K562 (cell line): ENCODE results near the gene NR3C2. TPM values are rescaled to one million over a fixed set of nuclear protein-coding genes. Genes with fewer than 3 reads are reported as not detected.

ENCODE experiments used
- ATAC-seq: fragments of 200-7000 bp; cut with Tn5 transposase; 3 replicates; pipeline ENCODE4 v1.9.1; 2020; ENCODE audit warnings: moderate library complexity
- BruUV-seq: library from RNA; stranded (reverse); fragments of 400-500 nt; replicated peaks from 2 replicates; lab custom pipeline; 2021; lab: Mats Ljungman, UMichigan
- CTCF ChIA-PET: fragments of 300-600 bp; formaldehyde crosslinking; extraction: SDS; loops from one replicate; lab custom pipeline; 2021; ENCODE audit warnings: low intra/inter-chr PET ratio; lab: Yijun Ruan, JAX
- POLR2A ChIA-PET: fragments of 300-600, 350-650 bp; sonication (Branson Sonifier 250); formaldehyde crosslinking; extraction: SDS; loops from one replicate; lab custom pipeline; 2021; ENCODE audit warnings: antibody characterized with exemption, inconsistent platforms; lab: Yijun Ruan, JAX
- DNase-seq, 4 experiments: peaks; one replicate each; pipeline versions ENCODE4 v3.0.0 to v3.0.0-alpha.2; 2011 to 2018; ENCODE audit warnings: low spot score in 3 of 4, mixed read lengths in 3 of 4; ENCODE audit errors: extremely low read depth in 1 of 4
- FAIRE-seq: peaks from 2 replicates; lab custom pipeline; 2011; peaks lifted over from hg19 to GRCh38; lab: Jason Lieb, UNC
- H2AFZ ChIP-seq: 2 replicates; pipeline ENCODE4 v1.6.0; 2011; ENCODE audit warnings: low read depth, low read length, control low read depth, inconsistent platforms
- H3K27ac ChIP-seq: fragments of 200-600 bp; 3 replicates; pipeline ENCODE4 v1.8.0; 2011; ENCODE audit warnings: low read depth, mild to moderate bottlenecking, control low read depth, inconsistent platforms, low read length, moderate library complexity, mixed read lengths; ENCODE audit errors: extremely low read depth
- H3K27me3 ChIP-seq, 2 experiments: fragments of 300-600 bp in 1 of 2; 2 replicates in 1 of 2; 3 replicates in 1 of 2; pipeline versions ENCODE4 v1.6.0 to v1.8.0; 2011; ENCODE audit warnings: inconsistent platforms in 2 of 2, low read length in 2 of 2, mild to moderate bottlenecking in 1 of 2, mixed read lengths in 1 of 2, moderate library complexity in 1 of 2; ENCODE audit not compliant: control insufficient read depth in 2 of 2, insufficient read depth in 2 of 2
- H3K36me3 ChIP-seq: fragments of 300-600 bp; 3 replicates; pipeline ENCODE4 v1.8.0; 2011; ENCODE audit warnings: mild to moderate bottlenecking, low read length, inconsistent platforms; ENCODE audit not compliant: control insufficient read depth, insufficient read depth
- H3K4me1 ChIP-seq, 2 experiments: fragments of 200-600 bp in 1 of 2; replicated peaks in 1 of 2; 2 replicates in 1 of 2; 3 replicates in 1 of 2; pipeline versions ENCODE4 v1.5.1 to v1.8.0; 2011; ENCODE audit warnings: inconsistent platforms in 2 of 2, low read length in 2 of 2, mild to moderate bottlenecking in 1 of 2, mixed read lengths in 1 of 2, moderate library complexity in 1 of 2; ENCODE audit not compliant: control insufficient read depth in 2 of 2, insufficient read depth in 2 of 2
- H3K4me2 ChIP-seq: 2 replicates; pipeline ENCODE4 v1.6.1; 2011; ENCODE audit warnings: low read length, control low read depth, inconsistent platforms, mixed read lengths; ENCODE audit not compliant: insufficient read depth
- H3K4me3 ChIP-seq: fragments of 200-600 bp; sonication (generic), shearing (Covaris generic); 2 replicates; pipeline ENCODE4 v1.5.1; 2016; ENCODE audit warnings: control low read depth, inconsistent platforms
- H3K79me2 ChIP-seq: fragments of 200-600 bp; 3 replicates; pipeline ENCODE4 v1.8.0; 2011; ENCODE audit warnings: low read length, inconsistent platforms; ENCODE audit not compliant: control insufficient read depth, insufficient read depth
- H3K9ac ChIP-seq, 2 experiments: 2 replicates each; pipeline versions ENCODE4 v1.6.0 to v1.6.1; 2011; ENCODE audit warnings: low read depth in 2 of 2, low read length in 2 of 2, control low read depth in 1 of 2, inconsistent platforms in 1 of 2, mild to moderate bottlenecking in 1 of 2, mixed read lengths in 1 of 2; ENCODE audit not compliant: insufficient read depth in 1 of 2
- H3K9me1 ChIP-seq: one replicate; pipeline ENCODE4 v1.6.0; 2011; ENCODE audit warnings: inconsistent platforms, mild to moderate bottlenecking, low read length, moderate library complexity; ENCODE audit not compliant: control insufficient read depth, insufficient read depth
- H3K9me3 ChIP-seq: replicated peaks from 2 replicates; pipeline ENCODE4 v1.5.1; 2011; ENCODE audit warnings: low read depth, low read length, inconsistent platforms; ENCODE audit not compliant: control insufficient read depth, insufficient read depth
- H4K20me1 ChIP-seq: replicated peaks from 2 replicates; pipeline ENCODE4 v1.6.1; 2011; ENCODE audit warnings: low read length, inconsistent platforms, mixed read lengths; ENCODE audit not compliant: control insufficient read depth, insufficient read depth
- ARID4B ChIP-seq: sonication (generic); formaldehyde crosslinking; IDR thresholded peaks from 2 replicates; pipeline ENCODE4 v1.8.0; 2022; ENCODE audit warnings: mild to moderate bottlenecking, missing genetic modification reagents
- CBX5 ChIP-seq: IDR thresholded peaks from 2 replicates; pipeline ENCODE4 v1.6.1; 2014; ENCODE audit warnings: low read depth, borderline replicate concordance
- FOXJ3 ChIP-seq: sonication (generic); formaldehyde crosslinking; IDR thresholded peaks from 2 replicates; pipeline ENCODE4 v1.4.0; 2020; ENCODE audit warnings: mild to moderate bottlenecking, missing genetic modification reagents
- GTF2B ChIP-seq: IDR thresholded peaks from 2 replicates; pipeline ENCODE4 v1.6.1; 2011; ENCODE audit not compliant: insufficient read length; ENCODE audit errors: extremely low read depth
- JUNB ChIP-seq: fragments of 450-650 bp; formaldehyde crosslinking; conservative IDR thresholded peaks from 2 replicates; pipeline ENCODE4 v1.4.0; 2020; ENCODE audit warnings: mild to moderate bottlenecking
- RB1 ChIP-seq: fragments of 450-650 bp; IDR thresholded peaks from 2 replicates; pipeline ENCODE4 v1.6.1; 2017; ENCODE audit warnings: low read depth, mild to moderate bottlenecking
- RBM15 ChIP-seq: fragments of 200-400 bp; formaldehyde crosslinking; IDR thresholded peaks from 2 replicates; pipeline ENCODE4 v1.6.1; 2018; ENCODE audit warnings: mild to moderate bottlenecking, low read length, moderate library complexity; ENCODE audit not compliant: insufficient read depth
- RUNX1 ChIP-seq: sonication (generic); IDR thresholded peaks from 2 replicates; pipeline ENCODE4 v1.6.1; 2016; ENCODE audit warnings: antibody characterized with exemption, low read depth
- ZNF639 ChIP-seq, 2 experiments: fragments of 200-800 bp in 1 of 2; sonication (Bioruptor generic) in 1 of 2; sonication (generic) in 1 of 2; formaldehyde crosslinking in 1 of 2; IDR thresholded peaks in 1 of 2; conservative IDR thresholded peaks in 1 of 2; 2 replicates each; pipeline versions ENCODE4 v1.5.0 to v1.6.1; 2016 to 2020; ENCODE audit warnings: missing compliant biosample characterization in 1 of 2, missing genetic modification characterization in 1 of 2, missing genetic modification reagents in 1 of 2
- ZNF77 ChIP-seq: fragments of 250-450 bp; sonication (Bioruptor Pico); IDR thresholded peaks from 2 replicates; pipeline ENCODE4 v1.5.0; 2020
- WGBS: fragments of 100-300 bp; shearing (Covaris generic); methylation state at CpG from one replicate; pipeline ENCODE4 v1.1.6; 2016; ENCODE audit warnings: low coverage, mixed read lengths; ENCODE audit not compliant: insufficient coverage; ENCODE audit errors: missing lambda C conversion rate; 5-methylcytosine and 5-hydroxymethylcytosine counted together
- in situ Hi-C: fragments of 300-500 bp; cut with MboI; formaldehyde crosslinking; loops from 4 replicates; pipeline ENCODE4 v1.15.0; 2018; ENCODE audit warnings: inconsistent platforms, mixed read lengths
- intact Hi-C: fragments of 100-400 bp; cut with micrococcal nuclease; formaldehyde crosslinking; loops from 2 replicates; pipeline ENCODE4 v1.14.2; 2022
- polyA plus RNA-seq, 8 experiments: library from polyadenylated mRNA; depleted of rRNA in 4 of 8; stranded (reverse) in 5 of 8; unstranded in 3 of 8; fragments of >200 nt; fragmentation: Nextera tagmentation in 2 of 8; fragmentation: Illumina TruSeq in 1 of 8; extraction: Ambion mirVana in 2 of 8; extraction: Trizol in 1 of 8; gene quantifications; 2 replicates each; pipeline versions ENCODE4 v1.2.1 to v1.2.3, GENCODE V29; 2011 to 2014; ENCODE audit warnings: inconsistent platforms in 1 of 8, missing spikeins in 1 of 8
- total RNA-seq, 7 experiments: library from RNA; depleted of rRNA in 6 of 7; stranded (reverse); fragments of >200 nt in 6 of 7; fragmentation: Illumina TruSeq in 2 of 7; extraction: Trizol in 2 of 7; gene quantifications; 2 replicates each; pipeline versions ENCODE4 v1.2.1 to v1.2.3, GENCODE V29; 2011 to 2021; ENCODE audit warnings: low replicate concordance in 1 of 7
- TF ChIP-seq, protein P1 (sequence below): fragments of 450-650 bp; formaldehyde crosslinking; IDR thresholded peaks from 2 replicates; pipeline ENCODE4 v1.4.0; 2022; ENCODE audit warnings: missing genetic modification characterization

NR3C2 gene
- total and polyA plus RNA-seq, 9 of the 15 experiments (the other 6 are each of a cell fraction or from before 2014, with no cell fraction given), result 0.01 to 0.28 (median 0.16) TPM; not detected in 2

- no peak for TF ChIP-seq ARID4B (CRISPR knock-in tag)
- no peak for TF ChIP-seq ZNF639 (CRISPR knock-in tag; conservative IDR thresholded peaks at IDR 0.05 in 1 of 2, IDR thresholded peaks at IDR 0.05 in 1 of 2)
Observed at GRCh38 chr4:148299337-148299736, 142.9 kb downstream of the NR3C2 start (continued).

DNA sequence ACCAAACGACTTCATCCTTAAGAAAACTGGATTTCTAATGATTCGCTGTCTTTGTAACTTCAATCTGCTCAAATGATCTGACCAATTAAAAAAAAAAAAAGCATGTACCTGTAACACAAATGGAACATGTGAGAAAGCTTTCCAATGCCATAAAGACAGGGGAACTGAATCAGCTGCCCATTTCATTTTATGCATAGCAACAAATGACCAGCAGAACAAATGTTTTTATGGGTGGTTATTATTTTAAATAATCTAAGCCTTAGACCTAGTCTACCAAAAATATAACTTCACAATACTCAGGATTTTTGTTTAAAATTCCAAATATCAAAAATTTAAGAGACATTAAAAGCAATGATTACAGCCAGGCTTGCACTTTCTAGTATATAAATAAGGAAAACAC is 145.7 kb downstream of the NR3C2 start:
- H3K4me2 ChIP-seq, result no peak overlapping the region
- no peak for FAIRE-seq
- no peak for DNase-seq
- no peaks in the 10 kb centered on the region for H3K27me3 ChIP-seq
- no peaks in the 10 kb centered on the region; the same call in 1 of the 2 replicates for H3K9me3 ChIP-seq
- WGBS, result 0% methylated on average over 2 of the region's 2 CpGs
- no peak overlapping the region for H2AFZ ChIP-seq
- no TSS peak for BruUV-seq
- H3K4me3 ChIP-seq, result no peak overlapping the region
- no peak overlapping the region for H3K27ac ChIP-seq
- H3K9me1 ChIP-seq, result no peaks in the 10 kb centered on the region
- H3K4me1 ChIP-seq, result no peaks in the 10 kb centered on the region
- H3K9ac ChIP-seq, result no peak overlapping the region
- H3K36me3 ChIP-seq, result no peaks in the 10 kb centered on the region
- intact Hi-C loops, result no loop called here
- ChIA-PET CTCF (no interaction called here), POLR2A (no interaction called here)
- H3K79me2 ChIP-seq, result no peaks in the 10 kb centered on the region
- TF ChIP-seq ZNF77 (CRISPR knock-in tag) (no peak), FOXJ3 (no peak), RBM15 (no peak), CBX5 (no peak), RB1 (no peak), GTF2B (no peak), JUNB (CRISPR knock-in tag) (no peak), RUNX1 (no peak)
- TF ChIP-seq, protein P1, sequence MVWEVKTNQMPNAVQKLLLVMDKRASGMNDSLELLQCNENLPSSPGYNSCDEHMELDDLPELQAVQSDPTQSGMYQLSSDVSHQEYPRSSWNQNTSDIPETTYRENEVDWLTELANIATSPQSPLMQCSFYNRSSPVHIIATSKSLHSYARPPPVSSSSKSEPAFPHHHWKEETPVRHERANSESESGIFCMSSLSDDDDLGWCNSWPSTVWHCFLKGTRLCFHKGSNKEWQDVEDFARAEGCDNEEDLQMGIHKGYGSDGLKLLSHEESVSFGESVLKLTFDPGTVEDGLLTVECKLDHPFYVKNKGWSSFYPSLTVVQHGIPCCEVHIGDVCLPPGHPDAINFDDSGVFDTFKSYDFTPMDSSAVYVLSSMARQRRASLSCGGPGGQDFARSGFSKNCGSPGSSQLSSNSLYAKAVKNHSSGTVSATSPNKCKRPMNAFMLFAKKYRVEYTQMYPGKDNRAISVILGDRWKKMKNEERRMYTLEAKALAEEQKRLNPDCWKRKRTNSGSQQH (CRISPR knock-in tag), result no peak
- in situ Hi-C loops, result no loop called here
- no peak for ATAC-seq
- H4K20me1 ChIP-seq, result no peaks in the 10 kb centered on the region
